ENCODE results near the gene SP8.

DNA sequence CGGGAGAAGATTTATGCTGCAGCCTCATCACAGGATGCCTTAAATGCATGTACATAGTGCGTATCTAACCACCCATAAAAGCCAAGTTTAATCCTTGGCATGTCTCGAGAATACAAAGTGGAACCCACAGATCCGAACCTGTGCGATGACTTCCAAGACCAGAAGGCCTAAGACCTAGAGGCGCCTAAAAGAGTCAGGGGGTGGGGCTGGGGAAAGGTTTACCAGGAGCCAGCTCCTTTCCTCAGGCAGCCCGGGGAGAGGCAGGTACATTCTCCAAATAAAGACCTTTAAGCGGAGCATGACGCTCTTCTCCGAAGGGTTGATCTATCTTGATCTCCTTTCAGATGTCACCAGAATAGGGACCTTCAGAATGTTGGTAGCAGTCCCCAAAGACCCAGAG, 9.7 kb downstream of the SP8 start:
- TF ChIP-seq SMC3 (IDR thresholded peaks at IDR 0.05) = no peak
- TF ChIP-seq, protein P1, sequence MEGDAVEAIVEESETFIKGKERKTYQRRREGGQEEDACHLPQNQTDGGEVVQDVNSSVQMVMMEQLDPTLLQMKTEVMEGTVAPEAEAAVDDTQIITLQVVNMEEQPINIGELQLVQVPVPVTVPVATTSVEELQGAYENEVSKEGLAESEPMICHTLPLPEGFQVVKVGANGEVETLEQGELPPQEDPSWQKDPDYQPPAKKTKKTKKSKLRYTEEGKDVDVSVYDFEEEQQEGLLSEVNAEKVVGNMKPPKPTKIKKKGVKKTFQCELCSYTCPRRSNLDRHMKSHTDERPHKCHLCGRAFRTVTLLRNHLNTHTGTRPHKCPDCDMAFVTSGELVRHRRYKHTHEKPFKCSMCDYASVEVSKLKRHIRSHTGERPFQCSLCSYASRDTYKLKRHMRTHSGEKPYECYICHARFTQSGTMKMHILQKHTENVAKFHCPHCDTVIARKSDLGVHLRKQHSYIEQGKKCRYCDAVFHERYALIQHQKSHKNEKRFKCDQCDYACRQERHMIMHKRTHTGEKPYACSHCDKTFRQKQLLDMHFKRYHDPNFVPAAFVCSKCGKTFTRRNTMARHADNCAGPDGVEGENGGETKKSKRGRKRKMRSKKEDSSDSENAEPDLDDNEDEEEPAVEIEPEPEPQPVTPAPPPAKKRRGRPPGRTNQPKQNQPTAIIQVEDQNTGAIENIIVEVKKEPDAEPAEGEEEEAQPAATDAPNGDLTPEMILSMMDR (IDR thresholded peaks at IDR 0.05) = no peak
- TF ChIP-seq CBX2 (IDR thresholded peaks at IDR 0.05; ENCODE audit: borderline replicate concordance, low read depth) = no peak
- TF ChIP-seq MAZ (IDR thresholded peaks at IDR 0.05; ENCODE audit: borderline replicate concordance, low read depth, low read length) = no peak
- TF ChIP-seq RAD21 (conservative IDR thresholded peaks at IDR 0.05 in 1 of 2, IDR thresholded peaks at IDR 0.05 in 1 of 2) = no peak
